Measurements from ENCODE around the gene TTLL6.

Gene TTLL6

DNA sequence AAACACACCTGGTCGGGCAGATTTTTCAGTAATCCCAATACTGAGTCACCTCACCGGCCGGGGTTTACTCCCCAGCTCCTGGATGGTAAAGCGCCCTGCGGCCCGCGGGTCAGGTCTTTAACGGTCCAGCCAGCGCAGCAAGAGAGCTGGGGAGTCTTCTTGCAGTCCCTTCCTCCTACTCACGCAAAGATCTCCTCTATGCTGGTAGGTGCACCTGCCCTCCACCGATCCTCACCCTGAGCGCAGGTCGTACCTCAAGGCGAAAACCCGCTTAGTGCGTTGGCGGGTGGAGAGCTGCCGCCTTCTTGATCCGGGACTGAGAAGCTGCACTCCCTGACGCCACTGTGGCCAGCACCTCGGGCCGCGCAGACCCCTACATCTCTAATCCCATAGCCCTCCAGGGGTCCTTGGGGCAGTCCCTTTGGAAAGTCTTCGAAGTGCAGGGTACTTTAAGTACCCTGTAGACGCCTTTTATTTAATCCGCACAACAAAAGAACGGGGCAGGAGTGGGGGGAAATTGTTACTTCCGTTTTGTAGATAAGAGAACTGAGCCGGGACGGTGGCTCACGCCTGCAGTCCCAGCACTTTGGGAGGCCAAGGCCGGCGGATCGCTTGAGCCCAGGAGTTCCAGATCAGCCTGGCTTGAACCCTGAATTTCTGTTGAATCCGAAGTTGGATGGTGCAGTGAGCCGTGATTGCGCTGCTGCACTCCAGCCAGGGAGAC is 78.1 kb downstream of the TTLL6 start:
- no peaks in the 10 kb centered on the region for H3K4me1 ChIP-seq (ENCODE audit: insufficient read depth, low read length, poor library complexity, severe bottlenecking)
- no peaks in the 10 kb centered on the region for H3K36me3 ChIP-seq (ENCODE audit: insufficient read depth, low read length)
- no peak overlapping the region for H3K4me2 ChIP-seq (ENCODE audit: low read depth, low read length, poor library complexity, severe bottlenecking)
- H3F3A ChIP-seq (ENCODE audit: low read depth), result no peaks in the 10 kb centered on the region
- TF ChIP-seq, protein P1, sequence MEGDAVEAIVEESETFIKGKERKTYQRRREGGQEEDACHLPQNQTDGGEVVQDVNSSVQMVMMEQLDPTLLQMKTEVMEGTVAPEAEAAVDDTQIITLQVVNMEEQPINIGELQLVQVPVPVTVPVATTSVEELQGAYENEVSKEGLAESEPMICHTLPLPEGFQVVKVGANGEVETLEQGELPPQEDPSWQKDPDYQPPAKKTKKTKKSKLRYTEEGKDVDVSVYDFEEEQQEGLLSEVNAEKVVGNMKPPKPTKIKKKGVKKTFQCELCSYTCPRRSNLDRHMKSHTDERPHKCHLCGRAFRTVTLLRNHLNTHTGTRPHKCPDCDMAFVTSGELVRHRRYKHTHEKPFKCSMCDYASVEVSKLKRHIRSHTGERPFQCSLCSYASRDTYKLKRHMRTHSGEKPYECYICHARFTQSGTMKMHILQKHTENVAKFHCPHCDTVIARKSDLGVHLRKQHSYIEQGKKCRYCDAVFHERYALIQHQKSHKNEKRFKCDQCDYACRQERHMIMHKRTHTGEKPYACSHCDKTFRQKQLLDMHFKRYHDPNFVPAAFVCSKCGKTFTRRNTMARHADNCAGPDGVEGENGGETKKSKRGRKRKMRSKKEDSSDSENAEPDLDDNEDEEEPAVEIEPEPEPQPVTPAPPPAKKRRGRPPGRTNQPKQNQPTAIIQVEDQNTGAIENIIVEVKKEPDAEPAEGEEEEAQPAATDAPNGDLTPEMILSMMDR (conservative IDR thresholded peaks at IDR 0.05; ENCODE audit: low read length), result no peak
- TF ChIP-seq EZH2phosphoT487 (IDR thresholded peaks at IDR 0.05; ENCODE audit: borderline replicate concordance), result no peak
- no peak overlapping the region for H2AFZ ChIP-seq (ENCODE audit: low read length)
- H3K79me2 ChIP-seq (ENCODE audit: insufficient read depth, low read length), result no peaks in the 10 kb centered on the region
- no peaks in the 10 kb centered on the region for H3K9me2 ChIP-seq (replicated peaks; ENCODE audit: low read depth, low read length)
- H3K9me3 ChIP-seq (ENCODE audit: insufficient read depth, low read depth, low read length), result no peaks in the 10 kb centered on the region
- H4K20me1 ChIP-seq (ENCODE audit: insufficient read depth, low read length, poor library complexity, severe bottlenecking), result no peaks in the 10 kb centered on the region
- H3K27me3 ChIP-seq (ENCODE audit: insufficient read depth, low read length, poor library complexity, severe bottlenecking), result peaks cover 17% of the 10 kb centered on the region
- no peak overlapping the region for H3K4me3 ChIP-seq (ENCODE audit: low read length, poor library complexity, severe bottlenecking)
- H3K9ac ChIP-seq (ENCODE audit: low read depth, low read length, poor library complexity, severe bottlenecking), result no peak overlapping the region

DNA sequence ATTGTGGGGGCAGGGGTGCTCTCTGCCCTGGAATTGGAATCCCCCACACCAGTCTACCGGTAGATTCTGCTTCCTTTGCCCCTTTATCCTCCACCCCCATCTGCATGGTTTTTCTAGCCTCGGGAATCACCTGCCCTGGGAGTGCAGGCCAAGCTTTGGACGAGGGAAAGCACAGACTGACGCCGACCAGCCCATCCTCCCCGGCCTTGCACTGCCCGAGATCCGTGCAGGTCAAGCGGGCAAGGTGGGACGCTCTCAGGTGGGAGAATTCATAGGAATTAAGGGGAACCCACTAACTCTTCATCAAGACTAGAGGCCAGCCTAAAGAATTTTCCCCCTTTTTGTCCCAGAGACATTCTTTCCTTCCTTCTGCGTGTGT is 78.6 kb downstream of the TTLL6 start:
- Histone ChIP-seq H3K4me3 (ENCODE audit: low read length, poor library complexity, severe bottlenecking) (no peak overlapping the region), H3K27me3 (ENCODE audit: insufficient read depth, low read length, poor library complexity, severe bottlenecking) (peaks cover 17% of the 10 kb centered on the region)

GRCh38 chr17:48737330-48738043 is 79.5 kb downstream of the TTLL6 start:
- Histone ChIP-seq H4K20me1 (ENCODE audit: insufficient read depth, low read length, poor library complexity, severe bottlenecking) (no peaks in the 10 kb centered on the region), H3K9me2 (replicated peaks; ENCODE audit: low read depth, low read length) (no peaks in the 10 kb centered on the region), H3F3A (ENCODE audit: low read depth) (no peaks in the 10 kb centered on the region), H3K36me3 (ENCODE audit: insufficient read depth, low read length) (no peaks in the 10 kb centered on the region), H3K4me3 (ENCODE audit: low read length, poor library complexity, severe bottlenecking) (no peak overlapping the region), H3K4me2 (ENCODE audit: low read depth, low read length, poor library complexity, severe bottlenecking) (no peak overlapping the region), H2AFZ (ENCODE audit: low read length) (no peak overlapping the region), H3K27me3 (ENCODE audit: insufficient read depth, low read length, poor library complexity, severe bottlenecking) (peaks cover 17% of the 10 kb centered on the region), H3K4me1 (ENCODE audit: insufficient read depth, low read length, poor library complexity, severe bottlenecking) (no peaks in the 10 kb centered on the region), H3K9ac (ENCODE audit: low read depth, low read length, poor library complexity, severe bottlenecking) (no peak overlapping the region), H3K9me3 (ENCODE audit: insufficient read depth, low read depth, low read length) (no peaks in the 10 kb centered on the region), H3K79me2 (ENCODE audit: insufficient read depth, low read length) (no peaks in the 10 kb centered on the region)
- TF ChIP-seq, protein P1 (conservative IDR thresholded peaks at IDR 0.05; ENCODE audit: low read length), result no peak
- no peak for TF ChIP-seq EZH2phosphoT487 (IDR thresholded peaks at IDR 0.05; ENCODE audit: borderline replicate concordance)

More for the DNA sequence above, 78.6 kb downstream of the TTLL6 start:
- no peak overlapping the region for H3K4me2 ChIP-seq (ENCODE audit: low read depth, low read length, poor library complexity, severe bottlenecking)
- H3K79me2 ChIP-seq (ENCODE audit: insufficient read depth, low read length), result no peaks in the 10 kb centered on the region
- H3K9me2 ChIP-seq (replicated peaks; ENCODE audit: low read depth, low read length), result no peaks in the 10 kb centered on the region
- H3K9ac ChIP-seq (ENCODE audit: low read depth, low read length, poor library complexity, severe bottlenecking), result no peak overlapping the region
- no peaks in the 10 kb centered on the region for H4K20me1 ChIP-seq (ENCODE audit: insufficient read depth, low read length, poor library complexity, severe bottlenecking)
- no peaks in the 10 kb centered on the region for H3K9me3 ChIP-seq (ENCODE audit: insufficient read depth, low read depth, low read length)
- H3F3A ChIP-seq (ENCODE audit: low read depth), result no peaks in the 10 kb centered on the region
- H2AFZ ChIP-seq (ENCODE audit: low read length), result no peak overlapping the region
- H3K36me3 ChIP-seq (ENCODE audit: insufficient read depth, low read length), result no peaks in the 10 kb centered on the region
- TF ChIP-seq, protein P1 (conservative IDR thresholded peaks at IDR 0.05; ENCODE audit: low read length), result no peak
- TF ChIP-seq EZH2phosphoT487 (IDR thresholded peaks at IDR 0.05; ENCODE audit: borderline replicate concordance), result no peak
- H3K4me1 ChIP-seq (ENCODE audit: insufficient read depth, low read length, poor library complexity, severe bottlenecking), result no peaks in the 10 kb centered on the region

All from Loucy (cell line).